DMS79 (cell line): ENCODE measurements around the gene CFAP46.

ENCODE experiments used
- DNase-seq: peaks from one replicate; lab custom pipeline; 2025; lab: John Stamatoyannopoulos, UW

CFAP46 gene

DNA sequence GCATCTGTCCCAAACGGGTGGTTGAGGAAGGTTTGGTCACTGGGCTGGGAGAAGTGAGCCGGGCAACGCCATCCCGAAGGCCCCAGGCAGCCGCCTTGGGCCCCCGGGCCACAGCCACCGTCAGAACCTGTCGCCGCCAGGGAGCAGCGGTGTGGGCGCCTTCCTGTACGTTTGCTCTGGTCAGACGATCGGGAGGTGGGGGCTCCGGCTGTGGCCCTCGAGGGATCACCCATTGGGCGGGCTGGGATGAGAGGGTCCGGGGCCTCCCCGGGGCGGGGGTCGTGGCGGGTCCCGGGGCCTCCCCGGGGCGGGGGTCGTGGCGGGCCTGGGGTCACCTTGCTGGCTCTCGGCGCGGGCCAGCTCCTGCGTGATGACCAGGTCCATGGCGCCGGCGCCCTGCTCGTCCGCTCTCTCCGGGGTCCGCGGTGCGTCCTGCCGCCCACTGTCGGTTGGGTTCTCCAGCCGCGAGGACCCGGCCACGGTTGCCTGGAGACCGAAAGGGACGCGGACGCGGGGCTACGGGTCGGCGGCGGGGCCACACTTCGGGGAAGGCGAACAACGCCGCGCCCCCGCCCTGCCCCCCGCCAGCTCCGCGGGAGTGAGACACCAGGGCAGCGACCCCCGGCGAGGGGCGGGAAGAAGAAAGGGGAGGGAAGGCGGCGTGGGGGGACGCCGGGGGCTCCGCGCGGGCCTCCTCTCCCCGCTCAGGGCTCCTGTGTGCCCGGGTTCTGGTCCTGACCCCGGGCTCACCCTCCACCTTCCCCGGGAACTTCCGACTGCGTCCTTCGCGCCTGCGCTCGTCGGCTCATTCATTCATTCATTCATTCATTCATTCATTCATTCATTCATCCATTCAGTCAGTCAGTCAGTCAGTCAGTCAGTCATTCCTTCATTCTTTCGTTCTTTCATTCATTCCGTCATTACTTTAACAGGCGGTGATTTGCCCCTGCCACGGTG, at the start of gene CFAP46:
Gene CFAP46 (minus strand): TSS at position 470 of the 957 bp plus-strand sequence. CDS start 86 bp downstream, at position 384.
- peak; percentile 0 for DNase-seq

DNA sequence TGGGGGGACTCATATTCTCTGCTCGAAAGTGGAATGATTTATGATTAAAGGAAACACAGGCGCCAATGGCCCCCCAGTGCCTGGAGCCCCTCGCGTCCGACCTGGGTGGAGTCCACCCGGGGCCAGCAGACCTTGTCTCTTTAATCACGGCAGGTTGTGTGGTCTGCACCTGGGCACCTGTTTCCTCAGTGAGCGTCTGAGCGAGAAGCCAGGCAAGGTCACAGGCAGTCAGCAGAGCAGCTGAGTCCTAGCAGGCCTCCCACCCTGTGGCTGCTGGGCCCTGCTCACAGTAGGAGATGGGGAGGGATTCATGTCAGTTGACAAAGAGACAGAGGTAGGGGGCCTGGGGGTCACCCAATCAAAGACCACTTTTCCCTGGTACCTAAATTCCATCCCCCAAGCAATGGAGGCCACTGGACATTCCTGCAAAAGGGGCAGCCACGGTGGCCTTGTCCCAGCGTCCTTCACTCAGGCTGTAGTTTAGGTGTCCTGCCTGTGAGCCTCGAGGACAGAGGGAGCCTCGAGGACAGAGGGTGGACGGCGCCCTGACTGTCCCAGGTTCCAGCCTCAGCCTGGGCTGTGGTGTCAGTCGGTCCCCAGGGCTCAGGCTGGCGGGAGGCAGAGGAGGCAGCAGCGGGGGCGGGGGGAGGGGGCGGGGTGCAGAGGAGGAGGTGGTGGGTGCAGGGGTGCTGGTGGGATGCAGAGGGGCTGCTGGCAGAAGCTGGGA, 49.5 kb upstream of the CFAP46 start:
- DNase-seq: no peak

DNA sequence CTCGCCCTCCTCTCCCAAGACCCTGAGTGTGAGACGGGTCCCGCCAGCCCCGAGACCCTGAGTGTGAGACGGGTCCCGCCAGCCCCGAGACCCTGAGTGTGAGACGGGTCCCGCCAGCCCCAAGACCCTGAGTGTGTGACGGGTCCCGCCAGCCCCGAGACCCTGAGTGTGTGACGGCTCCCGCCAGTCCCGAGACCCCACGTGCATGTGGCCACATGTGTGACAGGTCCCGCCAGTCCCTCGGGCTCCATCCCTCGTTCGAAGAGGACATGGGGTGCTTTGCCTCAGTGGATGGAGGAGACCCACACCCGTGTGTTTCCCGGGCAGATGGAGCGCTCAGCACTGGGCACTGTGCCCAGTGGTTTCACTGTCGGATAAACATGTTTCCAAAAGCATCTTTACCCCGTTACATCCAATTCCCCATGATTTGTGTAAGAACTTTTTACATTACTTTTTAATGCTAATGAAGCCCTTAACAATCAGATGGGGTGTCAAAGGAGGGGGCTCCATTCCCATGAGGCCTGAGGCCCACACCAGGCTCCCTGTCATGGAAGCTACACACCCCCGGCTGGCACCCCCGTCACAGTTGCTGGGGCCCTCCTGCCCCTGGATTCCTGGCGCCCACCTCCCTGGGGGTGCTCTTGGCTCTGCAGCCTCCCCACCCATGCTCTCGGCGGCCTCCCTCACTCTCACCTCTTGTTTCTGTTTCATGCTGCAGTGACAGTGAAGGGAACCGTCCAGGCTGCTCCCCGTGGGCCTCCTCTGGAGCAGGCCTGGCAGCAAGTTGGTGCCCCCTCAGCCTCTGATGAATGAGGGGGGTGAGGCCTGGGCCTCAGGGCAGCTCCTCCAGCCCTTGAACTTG, 48.5 kb upstream of the CFAP46 start:
- no peak for DNase-seq

DNA sequence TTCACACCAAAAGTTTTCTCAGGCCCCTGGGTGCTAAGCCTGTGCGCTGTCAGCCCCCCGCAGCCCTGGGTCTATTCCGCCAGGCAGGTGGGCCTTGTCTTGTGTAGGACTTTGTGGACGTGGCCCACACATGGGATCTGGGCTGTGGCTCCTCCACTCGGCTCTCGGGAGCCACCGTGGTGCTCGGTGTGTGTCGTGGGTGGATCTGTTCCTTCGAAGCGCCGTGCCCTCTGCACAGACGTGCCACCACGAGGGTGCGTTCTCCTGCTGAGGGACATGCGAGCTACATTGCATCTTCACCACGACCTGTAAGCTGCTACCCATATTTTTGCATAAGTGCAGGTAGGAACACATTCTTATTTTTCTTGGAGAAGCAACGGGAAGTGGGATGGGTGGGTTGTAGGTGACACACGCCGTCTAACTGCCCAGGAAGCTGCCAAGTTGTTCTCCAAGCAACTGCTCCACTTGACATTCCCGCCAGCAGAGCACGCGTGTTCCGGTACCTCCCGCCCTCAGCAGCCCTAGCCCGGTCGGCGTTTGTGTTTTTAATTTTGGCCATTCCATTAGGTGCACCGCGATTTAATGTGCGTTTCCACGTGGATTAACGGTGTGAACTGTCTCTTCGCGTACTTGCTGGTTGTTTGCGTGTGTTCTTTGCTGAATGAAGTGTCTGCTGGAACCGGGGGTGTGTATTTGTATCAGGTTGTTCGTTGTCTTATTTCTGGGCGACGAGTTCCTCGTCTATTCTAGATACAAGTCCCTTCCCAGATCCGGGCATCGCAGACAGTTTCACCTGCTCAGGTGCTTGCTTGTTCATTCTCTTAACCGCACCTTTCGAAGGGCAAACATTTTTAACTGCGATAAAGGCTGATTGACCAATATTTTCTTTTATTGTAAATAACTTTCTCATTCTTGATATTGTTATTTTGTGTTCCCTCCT, 47.4 kb upstream of the CFAP46 start:
- DNase-seq: no peak

DNA sequence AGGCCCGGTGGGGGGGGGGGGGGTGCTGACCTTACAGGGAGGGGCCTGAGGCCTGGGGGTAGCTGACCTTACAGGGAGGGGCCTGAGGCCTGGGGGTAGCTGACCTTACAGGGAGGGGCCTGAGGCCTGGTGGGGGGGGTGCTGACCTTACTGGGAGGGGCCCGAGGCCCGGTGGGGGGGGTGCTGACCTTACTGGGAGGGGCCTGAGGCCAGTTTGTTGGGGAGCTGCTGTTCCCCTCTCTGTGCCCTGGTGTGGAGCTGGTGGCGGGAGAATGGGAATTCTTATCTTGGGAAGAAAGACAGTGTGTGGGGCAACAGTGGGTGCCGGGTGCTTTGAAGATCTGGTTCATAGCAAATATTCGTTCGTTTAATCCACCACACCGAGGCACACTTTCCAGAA, 46.6 kb upstream of the CFAP46 start:
- DNase-seq: no peak

DNA sequence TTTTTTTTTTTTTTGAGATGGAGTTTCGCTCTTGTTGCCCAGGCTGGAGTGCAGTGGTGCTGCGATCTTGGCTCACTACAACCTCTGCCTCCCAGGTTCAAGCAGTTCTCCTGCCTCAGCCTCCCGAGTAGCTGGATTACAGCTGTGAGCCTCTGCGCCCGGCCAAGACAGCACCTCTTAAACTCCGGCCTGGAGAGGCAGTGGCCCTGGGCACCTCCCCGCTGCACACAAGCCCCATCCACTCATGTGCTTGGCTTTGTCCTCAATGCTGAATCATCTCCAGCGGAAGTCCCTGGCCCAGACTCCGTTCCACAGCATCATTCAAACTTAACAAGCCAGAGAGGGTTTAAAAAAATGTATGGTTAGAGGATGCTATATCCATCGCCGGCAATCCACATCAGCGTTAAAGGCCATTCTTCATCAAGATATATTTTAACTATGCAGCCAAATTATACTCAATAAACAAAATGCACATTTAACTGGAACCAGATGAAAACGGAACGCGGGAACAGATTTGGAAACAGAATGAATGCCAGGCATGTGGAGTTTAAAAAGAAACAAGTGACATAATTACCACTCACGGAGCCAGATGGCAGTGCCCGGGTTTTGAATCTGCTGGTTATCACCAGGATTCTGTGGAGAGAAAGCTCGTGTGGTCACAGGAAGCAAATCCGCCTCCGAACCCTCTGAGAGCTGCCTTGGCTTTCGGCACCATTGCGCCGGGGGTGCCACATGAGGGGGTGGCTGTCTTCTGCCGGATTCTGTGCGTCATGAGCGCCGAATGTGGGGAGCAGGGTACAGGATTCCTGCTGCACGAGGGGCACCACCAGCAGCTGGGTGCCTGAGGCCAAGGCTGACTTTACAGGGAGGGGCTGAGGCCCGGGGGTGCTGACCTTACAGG, 45.6 kb upstream of the CFAP46 start:
- peak; percentile 64 for DNase-seq

DNA sequence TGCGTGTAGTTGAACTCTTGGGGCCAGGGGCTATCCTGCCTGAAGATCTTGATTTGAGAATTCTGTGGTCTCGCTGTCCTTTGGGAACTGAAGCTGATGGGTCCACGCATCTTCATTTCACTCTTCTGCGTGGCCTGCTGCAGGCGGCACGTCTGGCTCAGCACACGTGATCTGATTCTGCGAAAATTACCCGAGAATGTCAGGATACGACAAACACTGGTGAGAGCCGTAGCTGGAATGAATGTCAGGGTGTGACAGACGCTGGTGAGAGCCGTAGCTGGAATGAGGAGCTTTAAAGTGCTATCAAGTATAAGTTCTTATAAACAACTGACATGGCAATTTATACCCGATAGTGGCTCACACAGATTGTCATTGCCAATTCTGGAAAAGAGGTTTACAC, 44.6 kb upstream of the CFAP46 start:
- no peak for DNase-seq

DNA sequence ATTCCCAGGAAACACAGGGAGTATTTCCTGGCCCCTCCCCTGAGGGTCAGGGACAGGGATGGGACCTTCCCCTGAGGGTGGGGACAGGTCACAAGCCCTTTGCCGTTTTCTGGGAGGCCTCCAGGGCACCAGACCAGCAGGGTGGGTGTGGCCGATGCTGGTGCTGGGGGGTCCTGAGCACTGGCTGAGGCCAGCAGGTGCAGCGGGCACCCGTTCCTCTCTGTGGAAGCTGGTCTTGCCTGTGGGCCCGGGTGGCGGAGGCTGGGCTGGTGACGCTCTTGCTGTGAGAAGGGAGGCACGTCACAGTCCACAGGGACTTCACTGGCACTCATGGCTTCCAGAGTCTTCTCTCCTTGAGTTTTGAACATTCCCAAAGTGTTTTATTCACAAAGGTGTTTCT, 44.2 kb upstream of the CFAP46 start:
- DNase-seq: no peak

DNA sequence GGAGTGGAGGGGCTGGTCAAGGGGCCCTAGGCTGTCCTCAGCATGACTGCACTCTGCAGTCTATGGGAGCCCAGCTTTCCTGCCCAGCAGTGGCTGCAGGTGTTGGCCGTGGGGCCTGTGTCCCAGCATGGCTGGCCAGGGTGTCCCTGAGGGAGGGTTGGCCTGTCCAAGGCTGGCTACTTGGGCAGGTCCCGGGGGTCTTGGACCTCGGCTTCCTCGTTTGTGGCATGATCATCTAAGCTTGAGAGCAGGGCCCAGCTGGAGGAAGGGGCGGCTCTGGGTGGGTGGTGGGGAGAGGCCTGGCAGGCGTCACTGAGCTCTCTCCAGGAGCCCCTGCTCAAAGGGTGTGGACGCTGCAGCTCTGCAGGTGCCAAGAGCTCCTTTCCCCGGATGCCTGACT, 43.7 kb upstream of the CFAP46 start:
- no peak for DNase-seq

DNA sequence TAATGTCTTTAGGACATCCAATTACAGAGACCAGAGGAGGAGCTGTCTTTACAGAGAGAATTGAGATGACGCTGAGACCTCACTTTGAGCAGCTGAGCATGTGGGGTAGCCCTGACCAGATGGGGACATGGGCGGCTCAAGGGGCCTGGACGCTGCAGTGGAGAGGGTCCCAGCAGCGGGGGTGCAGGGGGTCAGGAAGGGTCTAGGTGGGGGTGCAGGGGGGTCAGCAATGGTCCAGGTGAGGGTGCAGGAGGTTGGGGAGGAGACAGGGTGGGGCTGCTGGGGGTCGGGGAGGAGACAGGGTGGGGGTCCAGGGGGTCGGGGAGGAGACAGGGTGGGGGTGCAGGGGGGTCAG, 43.2 kb upstream of the CFAP46 start:
- DNase-seq: no peak

DNA sequence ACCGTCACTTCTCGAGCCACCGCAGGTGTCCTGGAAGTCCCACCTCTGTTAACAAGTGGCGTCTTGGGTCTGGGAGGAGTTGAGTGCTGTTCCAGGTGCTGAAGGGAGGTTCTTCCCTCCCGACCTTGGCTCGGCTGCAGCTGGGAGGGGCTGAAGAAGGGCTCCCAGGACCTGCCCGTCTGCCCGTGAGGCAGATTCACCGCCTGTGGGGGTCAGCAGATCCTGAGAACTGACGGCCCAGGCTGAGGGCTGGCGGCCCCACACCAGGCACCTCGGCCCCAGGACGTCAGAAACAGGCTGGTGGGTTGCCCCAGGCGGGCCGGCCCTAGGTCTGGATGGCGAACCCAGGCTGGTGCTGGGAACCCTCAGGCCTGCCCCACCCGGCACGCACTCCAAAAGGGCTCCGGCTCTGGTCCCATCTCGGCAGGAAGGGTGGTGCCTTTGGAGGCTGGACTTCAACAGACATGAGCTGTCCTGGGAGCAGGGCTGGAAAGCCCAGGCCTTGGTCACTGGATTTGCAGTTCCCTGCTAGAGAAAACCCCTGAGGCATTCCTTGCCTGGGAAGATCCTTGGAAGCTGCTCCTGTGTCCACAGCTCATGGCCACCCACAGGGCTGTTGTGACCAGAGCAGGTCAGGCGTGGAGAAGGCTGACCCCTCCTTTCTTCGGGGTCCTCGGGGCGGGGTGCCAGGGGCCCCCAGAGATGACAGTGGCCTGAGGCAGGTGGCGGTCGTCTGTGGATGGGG, 42.6 kb upstream of the CFAP46 start:
- DNase-seq: no peak

DNA sequence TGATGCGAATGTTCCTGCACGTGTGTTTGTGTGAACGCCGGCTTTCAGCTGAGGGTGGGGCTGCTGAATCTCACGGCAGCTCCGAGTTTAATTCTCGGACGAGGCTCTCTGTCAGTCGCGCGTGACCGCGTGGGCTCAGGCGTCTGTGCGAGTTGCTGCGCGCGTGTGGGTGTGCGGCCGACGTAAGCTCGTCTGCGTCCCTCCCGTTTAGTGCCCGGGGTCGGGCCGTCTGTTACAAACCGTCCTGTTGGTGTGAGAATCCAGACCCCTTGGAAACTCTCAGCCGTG, 41.6 kb upstream of the CFAP46 start:
- DNase-seq: no peak

DNA sequence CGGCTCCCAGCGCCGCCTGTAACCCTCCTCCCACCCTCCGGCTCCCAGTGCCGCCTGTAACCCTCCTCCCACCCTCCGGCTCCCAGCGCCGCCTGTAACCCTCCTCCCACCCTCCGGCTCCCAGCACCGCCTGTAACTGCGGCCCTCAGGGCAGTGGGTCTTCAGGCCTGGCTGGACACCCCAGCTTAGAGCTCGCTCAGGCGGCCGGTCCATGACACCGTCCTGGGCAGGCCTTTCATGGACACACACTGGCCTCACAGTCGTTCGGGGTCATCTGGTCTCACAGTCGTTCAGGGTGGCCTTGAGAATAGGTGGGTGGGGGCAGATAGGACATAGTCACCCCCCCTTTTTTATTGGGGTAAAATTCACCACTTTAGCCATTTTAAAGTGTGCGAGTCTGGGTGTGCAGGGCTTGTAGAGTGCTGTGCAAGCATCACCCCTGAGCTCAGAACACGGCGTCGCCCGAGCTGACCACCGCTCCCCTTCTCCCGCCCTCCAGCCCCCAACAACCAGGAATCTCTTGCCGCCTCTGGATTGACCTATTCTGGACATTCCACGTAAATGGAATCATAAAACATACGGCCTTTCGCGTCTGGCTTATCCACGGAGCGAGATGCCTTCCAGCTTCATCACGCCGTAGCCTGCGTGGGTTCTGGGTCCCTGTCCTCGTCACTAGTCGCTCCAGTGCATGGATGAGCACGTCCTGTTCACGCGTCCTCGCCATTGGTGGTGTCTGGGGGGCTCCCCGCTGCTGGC, 41.1 kb upstream of the CFAP46 start:
- no peak for DNase-seq

DNA sequence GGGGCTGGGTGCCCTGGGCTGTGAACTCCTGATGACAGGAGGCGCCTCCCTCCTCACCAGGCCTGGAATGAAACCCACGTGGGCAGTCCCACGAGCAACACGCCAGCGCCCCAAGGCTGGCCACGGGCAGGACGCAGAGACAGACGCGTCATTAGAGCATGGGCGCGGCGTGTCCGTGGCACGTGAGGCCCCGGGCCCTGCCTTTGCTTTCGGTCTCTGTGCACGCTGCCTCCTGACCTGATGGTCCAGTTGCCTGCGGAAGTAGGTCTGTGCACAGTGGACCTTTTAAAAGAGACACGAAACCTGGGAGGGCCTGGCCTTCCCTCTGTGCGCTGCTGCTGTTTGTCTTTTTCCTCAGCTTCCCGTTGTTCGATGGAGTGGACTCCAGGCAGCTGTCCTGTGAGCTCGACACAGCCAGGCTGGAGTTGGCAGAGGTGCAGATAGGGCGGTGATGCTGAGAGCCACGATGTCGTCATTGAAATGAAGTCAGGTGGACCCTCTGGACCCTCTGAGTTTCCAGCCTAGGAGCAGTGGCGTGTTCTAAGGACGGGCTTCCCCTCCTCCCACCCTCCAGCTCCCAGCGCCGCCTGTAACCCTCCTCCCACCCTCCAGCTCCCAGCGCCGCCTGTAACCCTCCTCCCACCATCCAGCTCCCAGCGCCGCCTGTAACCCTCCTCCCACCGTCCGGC, 40.1 kb upstream of the CFAP46 start:
- DNase-seq: no peak

DNA sequence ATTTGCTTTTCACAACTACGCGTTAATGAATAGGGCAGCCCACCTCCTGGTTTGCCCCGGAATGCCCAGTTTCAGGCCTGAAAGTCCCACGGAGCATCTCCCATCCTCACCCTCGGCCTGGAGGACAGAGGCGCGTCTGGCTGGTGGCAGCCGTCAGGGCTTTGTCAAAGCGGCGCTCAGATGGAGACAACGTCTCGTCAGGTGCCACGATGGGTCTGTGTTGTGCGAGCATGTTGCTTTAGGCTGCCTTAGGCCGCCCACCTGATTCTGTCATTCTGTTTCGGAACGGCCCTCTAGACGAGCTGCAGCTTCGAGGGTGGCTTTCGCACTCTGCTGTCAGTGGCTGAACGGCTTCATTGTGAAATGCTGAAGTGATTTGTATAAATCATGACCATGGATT, 39.4 kb upstream of the CFAP46 start:
- DNase-seq: no peak

DNA sequence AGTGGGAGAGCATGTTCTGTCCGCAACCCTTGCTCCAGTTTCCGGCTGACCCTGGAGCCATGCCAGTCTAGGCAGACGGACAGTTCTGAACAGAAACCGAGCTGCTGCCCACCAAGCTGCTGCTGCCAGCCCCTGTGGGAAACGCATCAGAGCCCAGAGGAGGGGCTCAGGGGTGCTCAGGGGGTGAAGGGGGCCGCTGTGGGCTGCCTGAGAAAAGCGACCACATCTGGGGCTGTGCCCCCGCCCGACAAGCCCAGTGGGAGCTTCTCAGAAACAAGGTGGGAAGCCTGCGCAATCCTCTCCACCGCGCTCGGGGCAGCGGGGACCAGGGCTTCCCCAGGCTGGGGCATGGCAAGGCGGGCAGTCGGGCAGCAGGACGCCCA, 38.8 kb upstream of the CFAP46 start:
- no peak for DNase-seq

DNA sequence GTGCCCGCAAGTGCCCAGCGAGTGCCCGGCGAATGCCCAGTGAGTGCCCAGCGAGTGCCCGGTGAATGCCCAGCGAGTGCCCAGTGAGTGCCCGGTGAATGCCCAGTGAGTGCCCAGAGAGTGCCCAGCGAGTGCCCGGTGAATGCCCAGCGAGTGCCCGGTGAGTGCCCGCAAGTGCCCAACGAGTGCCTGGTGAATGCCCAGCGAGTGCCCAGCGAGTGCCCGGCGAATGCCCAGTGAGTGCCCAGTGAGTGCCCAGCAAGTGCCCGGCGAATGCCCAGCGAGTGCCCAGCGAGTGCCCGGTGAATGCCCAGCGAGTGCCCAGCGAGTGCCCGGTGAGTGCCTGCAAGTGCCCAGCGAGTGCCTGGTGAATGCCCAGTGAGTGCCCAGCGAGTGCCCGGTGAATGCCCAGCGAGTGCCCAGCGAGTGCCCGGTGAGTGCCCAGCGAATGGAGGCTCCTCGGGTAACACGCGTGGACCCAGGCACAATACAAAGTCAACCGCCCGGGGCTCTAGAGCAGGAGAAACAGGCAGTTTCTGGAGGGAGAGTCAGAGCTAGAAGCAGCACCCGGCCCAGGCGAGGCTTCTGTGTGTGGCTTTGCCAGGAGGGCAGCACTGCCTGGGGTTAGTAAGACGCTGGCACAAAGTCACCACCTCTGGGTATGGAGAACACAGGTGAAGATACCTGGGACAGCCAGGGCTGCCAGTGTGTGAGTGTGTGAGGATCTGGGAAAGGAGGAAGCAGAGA, 38.2 kb upstream of the CFAP46 start:
- no peak for DNase-seq
